IMR-90 (cell line): ENCODE measurements around the gene NGB. TPM values are rescaled to one million over a fixed set of nuclear protein-coding genes. Genes with fewer than 3 reads are reported as not detected.

Experiments used
- ATAC-seq: fragments of 200-7000 bp; cut with Tn5 transposase; 2 replicates; pipeline ENCODE4 v1.9.1; 2020; ENCODE audit warnings: low read depth, mild to moderate bottlenecking, moderate library complexity
- BruUV-seq: library from RNA; stranded (reverse); fragments of 400-500 nt; replicated peaks from 2 replicates; lab custom pipeline; 2021; lab: Mats Ljungman, UMichigan
- CTCF ChIA-PET: fragments of 300-600 bp; formaldehyde crosslinking; extraction: SDS; loops from one replicate; lab custom pipeline; 2021; ENCODE audit warnings: antibody characterized with exemption; lab: Yijun Ruan, JAX
- POLR2A ChIA-PET: fragments of 300-600 bp; sonication (Branson Sonifier 250); formaldehyde crosslinking; loops from one replicate; lab custom pipeline; 2022; ENCODE audit warnings: antibody characterized with exemption; ENCODE audit not compliant: unreplicated experiment; lab: Charles Lee
- DNase-seq: peaks from one replicate; pipeline ENCODE4 v3.0.0; 2013
- H2AFZ ChIP-seq: replicated peaks from 2 replicates; pipeline ENCODE3; 2013; ENCODE audit warnings: low read length, mild to moderate bottlenecking; ENCODE audit not compliant: poor library complexity
- H2AK5ac ChIP-seq: 2 replicates; pipeline ENCODE4 v1.6.1; 2013; ENCODE audit warnings: low read depth, low read length, inconsistent platforms
- H2AK9ac ChIP-seq: replicated peaks from 2 replicates; pipeline ENCODE3; 2013; ENCODE audit warnings: mild to moderate bottlenecking, low read depth, low read length, moderate library complexity; ENCODE audit not compliant: poor library complexity
- H2BK120ac ChIP-seq: 2 replicates; pipeline ENCODE4 v1.6.1; 2013; ENCODE audit warnings: low read depth, low read length, inconsistent platforms
- H2BK15ac ChIP-seq: 3 replicates; pipeline ENCODE4 v1.6.1; 2013; ENCODE audit warnings: low read depth, low read length, inconsistent platforms
- H2BK20ac ChIP-seq: 2 replicates; pipeline ENCODE4 v1.6.1; 2013; ENCODE audit warnings: low read depth, mild to moderate bottlenecking, inconsistent platforms, low read length, moderate library complexity
- H2BK5ac ChIP-seq: 2 replicates; pipeline ENCODE4 v1.6.1; 2013; ENCODE audit warnings: mild to moderate bottlenecking, low read depth, low read length, inconsistent platforms; ENCODE audit not compliant: poor library complexity, severe bottlenecking
- H3K14ac ChIP-seq: replicated peaks from 2 replicates; pipeline ENCODE4 v1.6.1; 2013; ENCODE audit warnings: low read depth, low read length, inconsistent platforms
- H3K18ac ChIP-seq: 2 replicates; pipeline ENCODE4 v1.6.1; 2013; ENCODE audit warnings: low read depth, low read length, control low read depth
- H3K23ac ChIP-seq: 2 replicates; pipeline ENCODE4 v1.6.1; 2013; ENCODE audit warnings: low read depth, low read length, inconsistent platforms
- H3K27ac ChIP-seq: 2 replicates; pipeline ENCODE4 v1.5.1; 2013; ENCODE audit warnings: mild to moderate bottlenecking, control low read depth, low read length; ENCODE audit not compliant: insufficient read depth
- H3K27me3 ChIP-seq: 2 replicates; pipeline ENCODE4 v1.6.1; 2013; ENCODE audit warnings: low read length; ENCODE audit not compliant: control insufficient read depth, insufficient read depth
- H3K36me3 ChIP-seq: 2 replicates; pipeline ENCODE4 v1.6.1; 2013; ENCODE audit warnings: low read length, mixed read lengths; ENCODE audit not compliant: control insufficient read depth, insufficient read depth
- H3K4ac ChIP-seq: 2 replicates; pipeline ENCODE4 v1.6.1; 2013; ENCODE audit warnings: low read depth, low read length, inconsistent platforms
- H3K4me1 ChIP-seq: 2 replicates; pipeline ENCODE4 v1.6.1; 2013; ENCODE audit warnings: low read length, mixed read lengths; ENCODE audit not compliant: control insufficient read depth, insufficient read depth
- H3K4me2 ChIP-seq: 2 replicates; pipeline ENCODE4 v1.6.1; 2013; ENCODE audit warnings: low read depth, mild to moderate bottlenecking, control low read depth, low read length, moderate library complexity
- H3K4me3 ChIP-seq: 2 replicates; pipeline ENCODE4 v1.5.1; 2013; ENCODE audit warnings: low read depth, mild to moderate bottlenecking, control low read depth, low read length, moderate library complexity; ENCODE audit not compliant: insufficient read depth
- H3K56ac ChIP-seq: 2 replicates; pipeline ENCODE4 v1.6.1; 2013; ENCODE audit warnings: low read length, inconsistent platforms; ENCODE audit not compliant: insufficient read depth; ENCODE audit errors: extremely low read depth
- H3K79me1 ChIP-seq, 2 experiments: 2 replicates each; pipeline ENCODE4 v1.6.1; 2013; ENCODE audit warnings: low read length in 2 of 2, inconsistent platforms in 1 of 2, low read depth in 1 of 2
- H3K9ac ChIP-seq: 2 replicates; pipeline ENCODE4 v1.6.1; 2013; ENCODE audit warnings: low read depth, low read length, control low read depth
- H3K9me1 ChIP-seq: 2 replicates; pipeline ENCODE4 v1.6.1; 2013; ENCODE audit warnings: low read length, inconsistent platforms; ENCODE audit not compliant: insufficient read depth
- H3K9me3 ChIP-seq: 2 replicates; pipeline ENCODE4 v1.6.1; 2013; ENCODE audit warnings: low read length; ENCODE audit not compliant: control insufficient read depth, insufficient read depth
- H4K20me1 ChIP-seq: 2 replicates; pipeline ENCODE4 v1.6.1; 2013; ENCODE audit warnings: low read length, inconsistent platforms; ENCODE audit not compliant: insufficient read depth
- H4K5ac ChIP-seq: 2 replicates; pipeline ENCODE4 v1.6.1; 2013; ENCODE audit warnings: mild to moderate bottlenecking, low read depth, low read length, control low read depth
- H4K8ac ChIP-seq, 2 experiments: 2 replicates each; pipeline ENCODE4 v1.6.1; 2013; ENCODE audit warnings: low read depth in 2 of 2, low read length in 2 of 2, control low read depth in 1 of 2, inconsistent platforms in 1 of 2
- H4K91ac ChIP-seq: 2 replicates; pipeline ENCODE4 v1.6.1; 2013; ENCODE audit warnings: low read depth, low read length, inconsistent platforms; ENCODE audit not compliant: insufficient read depth
- MAFK ChIP-seq: IDR thresholded peaks from 2 replicates; pipeline ENCODE4 v1.6.1; 2012; ENCODE audit warnings: low read depth, low read length, improper control_type of control experiment
- WGBS, 2 experiments: methylation state at CpG; one replicate each; pipeline versions ENCODE4 v1.1.5 to v1.1.7; 2013; ENCODE audit warnings: missing lambda C conversion rate in 2 of 2; ENCODE audit not compliant: insufficient read length in 1 of 2; ENCODE audit errors: extremely low coverage in 2 of 2; 5-methylcytosine and 5-hydroxymethylcytosine counted together
- dilution Hi-C: fragments of 300-500 bp; cut with HindIII; formaldehyde crosslinking; loops from one replicate; pipeline ENCODE4 v1.14.3; 2018; ENCODE audit warnings: low sequenced_read_pairs; ENCODE audit not compliant: unreplicated experiment
- in situ Hi-C: fragments of 300-500 bp; cut with MboI; formaldehyde crosslinking; loops from 3 replicates; pipeline ENCODE4 v1.14.3; 2019; ENCODE audit warnings: low sequenced_read_pairs, inconsistent platforms, mixed read lengths
- intact Hi-C: fragments of 100-400 bp; cut with micrococcal nuclease; formaldehyde crosslinking; loops from 2 replicates; pipeline ENCODE4 v1.10.0; 2022
- polyA plus RNA-seq, 3 experiments: library from polyadenylated mRNA; depleted of rRNA; stranded (reverse); fragments of >200 nt; gene quantifications; 2 replicates each; pipeline ENCODE4 v1.2.3, GENCODE V29; 2012; ENCODE audit warnings: low replicate concordance in 1 of 3
- total RNA-seq: library from RNA; depleted of rRNA; stranded (reverse); fragments of >200 nt; gene quantifications from 2 replicates; pipeline ENCODE4 v1.2.3, GENCODE V29; 2012

The NGB gene
- total and polyA plus RNA-seq, 2 of the 4 experiments (the other 2 are of a cell fraction): not detected

DNA sequence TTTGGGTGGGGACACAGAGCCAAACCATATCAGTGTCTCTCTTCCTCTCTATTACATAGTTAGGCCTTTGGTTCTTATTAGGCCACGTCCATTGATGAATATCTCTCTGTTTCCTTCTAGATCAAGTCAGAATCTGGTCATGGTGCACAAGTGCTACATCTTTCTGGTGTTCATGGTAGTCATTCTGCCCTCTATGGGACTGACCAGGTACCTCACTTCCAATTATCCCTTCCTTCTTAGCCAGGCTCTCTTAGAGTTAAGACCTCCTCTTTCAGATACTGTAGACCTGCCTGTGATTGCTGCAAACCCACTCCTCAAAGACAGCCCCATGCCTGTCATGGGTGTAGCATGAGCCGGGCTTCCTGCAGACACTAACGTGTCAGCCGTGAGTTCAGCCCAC is 25.2 kb downstream of the NGB start:
- no peaks in the 10 kb centered on the region for H3K36me3 ChIP-seq
- no peak overlapping the region for H3K4me3 ChIP-seq
- no peak overlapping the region for H2BK15ac ChIP-seq
- no peaks in the 10 kb centered on the region for H3K4me1 ChIP-seq
- no peak overlapping the region for H2AK5ac ChIP-seq
- H3K79me1 ChIP-seq: no peaks in the 10 kb centered on the region
- no CpG with 5 or more reads among the region's 4 CpGs for WGBS, 2 experiments
- no peaks in the 10 kb centered on the region for H3K27me3 ChIP-seq
- H3K23ac ChIP-seq: no peak overlapping the region
- H4K5ac ChIP-seq: no peak overlapping the region
- no peak overlapping the region for H3K9ac ChIP-seq
- no peak for DNase-seq
- H4K91ac ChIP-seq: no peak overlapping the region
- no peak for TF ChIP-seq MAFK
- H4K8ac ChIP-seq: no peak overlapping the region
- H3K18ac ChIP-seq: no peak overlapping the region
- no peak overlapping the region for H2BK5ac ChIP-seq
- intact Hi-C loops: no loop called here
- H3K4ac ChIP-seq: no peak overlapping the region
- H3K14ac ChIP-seq: no peak overlapping the region
- in situ Hi-C loops: no loop called here
- H2AK9ac ChIP-seq: no peak overlapping the region
- no peaks in the 10 kb centered on the region for H4K20me1 ChIP-seq
- no peak overlapping the region for H3K56ac ChIP-seq
- no peak overlapping the region for H2BK120ac ChIP-seq
- no peak overlapping the region for H2AFZ ChIP-seq
- H3K9me3 ChIP-seq: no peaks in the 10 kb centered on the region
- no peak overlapping the region for H3K4me2 ChIP-seq
- H2BK20ac ChIP-seq: no peak overlapping the region
- dilution Hi-C loops: no loop called here
- no peak for ATAC-seq
- peaks cover 3% of the 10 kb centered on the region; the same call in 1 of the 2 replicates for H3K9me1 ChIP-seq
- BruUV-seq: no TSS peak
- ChIA-PET CTCF (interaction anchor here (0.6 kb wide), 1 partner anchor 9 kb away, joined by 4 read pairs; no protein-coding TSS in a partner anchor), POLR2A (no interaction called here)
- no peak overlapping the region for H3K27ac ChIP-seq
